NCI-H2171 treated with DMSO at 0.1 percent for 48 hours (cell line): Measurements from ENCODE around the gene KIAA0040.

Source experiments
- DNase-seq: peaks from one replicate; lab custom pipeline; 2025; lab: John Stamatoyannopoulos, UW

Gene KIAA0040

DNA sequence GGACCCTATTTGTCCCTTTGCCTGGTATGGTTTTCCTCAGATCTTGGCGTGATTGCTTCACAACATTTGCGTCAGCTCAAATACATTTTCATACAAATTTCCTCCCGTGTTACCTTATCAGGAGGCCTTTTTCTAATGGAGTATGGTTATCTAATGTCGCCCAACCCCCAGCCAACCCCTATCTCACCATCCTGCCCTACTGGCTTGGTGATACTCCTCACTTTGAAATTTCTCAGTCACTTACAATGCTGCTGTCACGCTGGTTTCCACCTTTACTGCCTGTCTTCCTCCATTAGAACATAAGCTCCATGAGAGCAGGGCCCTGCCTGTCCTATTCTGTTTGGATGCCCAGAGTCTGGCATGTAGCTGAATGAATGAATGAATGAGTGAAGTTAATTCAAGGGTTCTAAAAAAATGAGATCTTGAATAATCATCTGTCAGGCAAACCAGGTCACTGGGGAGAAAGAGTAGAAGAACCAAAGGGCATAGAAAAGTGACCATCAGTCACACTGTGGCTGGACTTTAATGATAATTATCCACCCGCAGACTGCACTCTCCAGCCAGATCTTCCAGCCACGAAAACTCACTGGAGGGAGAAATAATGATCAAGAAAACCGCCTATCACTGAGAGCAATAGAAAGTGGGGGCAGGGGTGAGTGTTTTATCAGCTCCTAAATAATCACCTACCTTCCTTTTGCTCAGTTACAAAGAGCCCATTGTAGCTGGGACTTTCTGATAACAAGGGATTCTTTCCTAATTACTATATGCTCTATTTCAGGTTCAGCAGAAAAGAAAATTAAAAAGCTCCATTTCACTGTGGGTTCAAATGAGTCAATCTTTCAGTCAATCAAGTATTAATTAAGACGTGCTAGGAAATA lies 21.3 kb downstream of the KIAA0040 start:
- no peak for DNase-seq

DNA sequence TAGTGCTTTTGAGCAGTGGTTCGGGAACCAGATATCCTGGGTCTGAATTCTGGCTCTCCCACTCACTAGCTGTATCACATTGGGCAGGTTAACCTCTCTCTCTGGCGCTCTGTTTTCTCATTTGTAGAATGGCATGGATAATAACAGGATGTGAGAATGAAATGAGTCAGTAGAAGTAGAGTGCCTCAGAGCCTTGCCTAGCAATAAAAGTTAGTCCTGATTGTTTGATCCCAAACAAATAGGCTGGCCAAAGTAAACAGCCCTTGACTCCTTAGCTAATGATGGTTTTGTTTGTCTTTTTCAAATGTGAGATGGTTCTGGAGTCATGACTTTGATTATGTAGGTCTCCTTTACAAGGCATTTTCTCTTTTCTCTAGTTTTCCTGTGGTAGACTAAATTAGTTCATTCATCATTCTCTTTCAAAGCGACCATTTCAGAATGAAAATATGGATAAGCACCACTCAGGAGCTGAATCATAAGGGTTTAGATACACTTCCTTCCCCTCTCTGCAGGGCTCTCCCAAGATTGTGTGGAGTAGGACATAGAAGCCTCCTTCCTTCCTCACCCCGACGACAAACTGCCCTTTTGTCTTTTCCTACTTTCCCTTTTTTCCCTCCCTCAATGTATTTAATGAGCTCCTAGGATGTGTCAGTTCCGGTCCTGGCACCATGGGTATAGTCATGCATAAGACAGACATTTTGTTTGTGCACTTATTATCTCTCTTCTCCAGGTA lies 23.1 kb downstream of the KIAA0040 start:
- DNase-seq, result no peak

DNA sequence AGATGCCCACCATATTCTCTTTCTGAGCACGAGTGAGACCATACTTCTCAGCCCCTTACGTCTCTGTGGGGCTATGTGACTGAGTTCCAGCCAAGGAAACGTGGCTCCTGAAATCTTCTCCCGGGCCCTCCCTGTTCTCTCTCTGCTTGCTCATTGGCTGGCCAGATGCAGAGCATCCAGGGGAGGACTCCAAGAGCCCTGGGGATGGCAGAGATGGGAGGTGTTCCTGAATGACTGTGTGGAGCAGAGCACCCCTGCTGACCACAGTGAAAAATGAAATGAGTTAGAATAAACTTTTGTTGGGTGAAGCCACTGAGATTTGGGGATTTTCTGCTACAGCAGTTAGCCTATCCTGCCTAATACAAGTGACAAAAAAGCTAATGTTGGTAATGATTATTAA lies 23.8 kb downstream of the KIAA0040 start:
- DNase-seq, result no peak

DNA sequence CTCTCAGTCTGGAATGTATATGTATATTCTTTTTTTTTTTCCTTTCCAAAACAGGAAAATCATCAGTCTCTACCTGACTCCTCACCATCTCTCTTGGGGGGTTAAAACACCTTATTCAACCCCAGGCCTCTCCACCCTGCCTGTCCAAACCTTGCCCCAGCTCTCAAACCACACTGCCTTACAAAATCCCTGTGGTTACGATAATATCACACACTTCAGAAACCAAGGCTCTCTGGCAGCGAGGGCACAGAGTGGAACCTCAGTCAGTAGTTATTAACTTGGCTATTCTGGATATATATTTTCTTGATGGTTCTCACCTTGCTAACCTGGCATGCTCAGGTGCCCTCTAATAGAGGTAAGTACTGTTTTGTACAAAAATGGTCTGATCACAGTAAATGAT lies 24.7 kb downstream of the KIAA0040 start:
- no peak for DNase-seq

DNA sequence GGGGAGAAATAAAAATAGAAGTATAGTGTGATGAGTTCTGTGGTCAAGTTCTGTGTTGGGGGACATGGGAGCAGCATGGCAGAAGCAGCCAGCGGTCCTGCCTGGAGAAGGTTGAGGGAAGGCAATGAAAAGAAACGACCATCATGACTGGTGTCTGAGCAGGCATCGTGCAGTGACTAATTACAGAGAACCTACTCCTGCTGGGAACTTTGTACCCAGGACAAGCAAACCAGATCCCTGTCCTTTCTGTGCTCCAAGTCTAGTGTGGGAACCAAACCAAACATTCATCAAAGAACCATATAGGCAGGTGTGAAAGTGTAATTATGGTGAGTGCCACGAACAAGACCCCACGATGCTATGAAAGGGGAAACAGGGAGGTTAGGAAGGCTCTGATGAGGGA lies 25.8 kb downstream of the KIAA0040 start:
- DNase-seq, result no peak

DNA sequence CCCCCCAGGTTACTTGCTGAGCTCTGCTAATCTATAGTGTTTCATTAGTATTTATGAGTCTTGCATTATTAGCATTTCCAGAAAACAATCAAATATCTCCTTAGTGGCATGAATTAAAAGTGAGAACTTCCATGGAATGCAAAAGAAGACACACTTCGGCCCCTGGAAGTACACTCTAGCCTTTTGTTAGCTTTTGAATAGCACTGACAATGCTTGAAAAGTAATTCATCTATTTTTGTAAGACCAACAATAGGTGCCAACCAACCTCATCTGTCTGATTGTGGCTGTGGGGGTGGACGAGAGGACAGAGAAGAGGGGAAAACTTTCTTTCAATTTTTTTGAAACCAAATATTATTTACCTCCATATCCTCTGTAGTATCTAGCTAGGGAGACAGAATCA lies 27.8 kb downstream of the KIAA0040 start:
- DNase-seq, result no peak

DNA sequence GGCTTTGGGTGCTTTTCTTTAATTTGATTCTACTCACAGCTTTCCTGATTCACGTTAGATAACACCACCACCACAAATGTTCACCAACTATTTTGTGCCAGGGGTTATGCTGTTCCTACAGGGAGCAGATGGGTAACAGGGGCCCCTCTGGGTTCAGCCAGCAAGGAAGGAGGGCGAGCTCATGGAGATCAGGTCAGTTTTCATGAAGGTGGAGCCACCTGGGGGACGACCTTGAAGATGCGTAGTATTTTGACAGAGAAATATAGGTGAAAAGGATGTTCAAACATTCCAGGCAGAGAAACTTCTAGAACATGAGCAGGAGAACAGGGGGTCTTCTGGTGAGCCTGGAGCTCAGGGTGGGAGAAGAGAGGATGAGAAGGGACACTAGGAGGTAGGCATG lies 28.9 kb downstream of the KIAA0040 start:
- DNase-seq, result no peak

DNA sequence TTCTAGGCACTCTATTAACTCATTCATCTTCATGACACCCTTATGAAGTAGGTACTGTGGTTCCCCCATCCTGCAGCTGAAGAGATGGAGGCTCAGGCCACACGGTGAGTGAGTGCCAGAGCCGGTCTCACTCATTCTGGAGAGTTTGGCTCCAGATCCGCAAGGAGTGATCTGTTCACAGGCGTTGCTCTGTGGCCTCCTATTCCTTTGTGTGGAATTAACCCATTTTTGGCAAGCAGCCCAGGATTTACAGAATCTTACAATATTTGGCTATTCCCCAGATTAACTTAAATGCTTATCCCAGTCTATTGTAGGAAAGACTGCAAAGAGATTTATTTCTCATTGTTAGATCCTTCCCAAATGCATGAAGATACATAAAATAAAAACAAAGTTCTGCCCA lies 29.6 kb downstream of the KIAA0040 start:
- no peak for DNase-seq

DNA sequence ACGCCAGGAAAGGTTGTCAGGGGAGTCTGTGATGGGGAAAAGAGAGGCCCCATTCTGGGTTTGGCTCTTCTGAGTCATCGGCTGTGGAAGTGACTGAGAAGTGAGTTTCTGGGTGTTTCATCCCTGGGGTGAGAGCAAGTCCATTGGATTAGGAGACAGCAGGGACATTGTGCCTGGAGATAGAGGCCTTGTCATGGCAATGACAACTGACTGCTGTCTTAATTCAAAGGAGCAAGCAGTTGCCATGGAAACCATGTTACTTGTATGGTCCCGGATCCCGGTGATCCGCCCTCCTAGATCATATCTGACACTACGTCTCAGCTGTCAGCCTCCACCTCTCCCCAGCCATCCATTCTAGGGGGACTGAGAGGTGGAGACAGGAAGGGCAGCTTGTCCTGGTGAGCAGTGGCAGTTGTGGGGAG lies 34.4 kb downstream of the KIAA0040 start:
- no peak for DNase-seq

DNA sequence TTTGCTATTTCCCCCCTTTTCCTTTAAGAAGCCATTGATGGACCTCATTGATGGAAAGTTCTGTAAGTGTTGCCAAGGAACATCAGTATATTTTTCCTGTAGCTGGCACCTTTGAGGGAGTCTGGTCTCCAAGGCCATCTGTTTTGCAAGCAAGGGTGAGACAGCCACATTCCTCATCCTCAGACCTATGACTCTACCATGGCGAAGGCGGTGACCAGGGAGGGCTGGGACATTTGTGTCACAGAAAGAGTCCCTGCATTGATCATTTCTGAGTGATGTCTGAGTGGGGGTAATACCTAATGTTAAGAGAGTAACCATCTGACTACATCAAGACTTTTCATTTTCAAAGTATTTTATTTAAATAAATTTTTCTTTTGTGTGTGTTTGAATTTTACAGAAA lies 35.4 kb downstream of the KIAA0040 start:
- DNase-seq, result no peak

DNA sequence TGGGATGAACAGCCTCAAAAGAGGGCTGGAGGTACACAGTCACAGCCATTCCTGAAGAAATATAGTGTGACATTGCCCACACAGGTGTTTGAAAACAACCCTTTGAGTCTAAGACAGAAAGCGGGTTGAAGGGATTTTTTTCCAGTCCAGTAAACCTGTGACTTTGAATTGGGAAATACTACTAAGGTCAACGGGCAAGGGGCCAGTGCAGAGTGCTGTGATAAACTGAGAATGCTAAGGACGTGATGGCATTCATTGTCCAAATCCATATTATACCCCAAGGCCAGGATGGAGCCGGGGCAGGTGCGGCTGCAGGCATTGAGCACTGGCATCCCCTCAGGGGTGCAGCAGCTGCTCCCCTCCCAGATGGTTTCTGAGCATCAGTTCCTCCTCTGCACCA lies 36.6 kb downstream of the KIAA0040 start:
- DNase-seq, result no peak

DNA sequence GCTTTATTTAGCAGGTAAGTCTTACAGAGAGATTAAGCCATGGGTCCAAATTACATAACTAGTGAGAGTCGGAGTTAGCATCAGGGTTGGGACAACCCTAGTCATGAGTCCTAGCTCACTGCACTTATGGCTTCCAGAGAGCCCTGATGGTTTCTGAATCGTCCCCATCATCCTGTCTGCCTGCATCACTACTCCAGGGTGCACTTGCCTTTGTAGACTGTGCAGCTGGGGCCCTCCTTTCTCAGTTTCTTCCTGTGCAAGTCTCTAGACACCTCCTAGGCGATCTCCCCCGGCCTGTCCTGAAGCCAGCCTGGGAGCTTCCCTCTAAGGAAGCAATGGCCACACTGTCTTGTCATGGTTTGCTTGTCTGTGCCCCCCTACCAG lies 37.1 kb downstream of the KIAA0040 start:
- no peak for DNase-seq

DNA sequence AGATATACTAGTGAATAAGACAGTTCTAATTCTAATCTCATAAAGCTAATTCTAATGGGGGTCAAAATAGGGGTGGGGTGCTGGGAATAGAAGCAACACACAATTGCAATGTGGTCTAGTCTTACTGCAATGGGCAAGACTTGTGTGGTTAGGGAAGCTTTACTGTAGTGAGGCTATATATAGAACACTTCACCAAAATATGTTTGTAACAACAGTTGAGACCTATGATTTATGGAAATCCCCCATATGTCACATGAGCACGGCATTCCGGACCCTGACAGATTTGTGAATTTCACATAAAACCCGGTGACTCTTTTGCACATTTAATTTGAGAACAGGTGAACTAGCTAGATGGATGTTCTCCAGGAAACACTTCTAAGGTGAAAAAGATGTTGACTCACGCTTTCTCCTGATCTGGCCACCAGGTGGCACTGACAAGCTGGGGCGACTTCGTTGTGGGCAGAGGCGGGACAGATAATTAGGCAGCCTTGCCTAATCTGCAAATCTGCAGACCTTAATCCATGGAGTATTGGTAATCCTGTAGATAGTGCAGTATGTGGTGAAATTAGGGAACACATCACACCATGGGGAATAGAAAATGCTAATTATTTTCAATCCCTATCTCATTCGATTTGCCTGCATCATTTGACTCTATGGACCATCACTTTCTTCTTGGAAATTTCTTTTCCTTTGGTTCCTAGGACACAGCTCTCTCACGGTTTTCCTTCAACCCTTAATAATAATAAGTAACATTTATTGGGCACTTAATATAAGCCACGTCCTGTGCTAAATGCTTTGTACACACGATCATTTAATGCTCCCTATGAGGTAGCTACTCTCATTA lies 37.7 kb downstream of the KIAA0040 start:
- peak; percentile 64 for DNase-seq

DNA sequence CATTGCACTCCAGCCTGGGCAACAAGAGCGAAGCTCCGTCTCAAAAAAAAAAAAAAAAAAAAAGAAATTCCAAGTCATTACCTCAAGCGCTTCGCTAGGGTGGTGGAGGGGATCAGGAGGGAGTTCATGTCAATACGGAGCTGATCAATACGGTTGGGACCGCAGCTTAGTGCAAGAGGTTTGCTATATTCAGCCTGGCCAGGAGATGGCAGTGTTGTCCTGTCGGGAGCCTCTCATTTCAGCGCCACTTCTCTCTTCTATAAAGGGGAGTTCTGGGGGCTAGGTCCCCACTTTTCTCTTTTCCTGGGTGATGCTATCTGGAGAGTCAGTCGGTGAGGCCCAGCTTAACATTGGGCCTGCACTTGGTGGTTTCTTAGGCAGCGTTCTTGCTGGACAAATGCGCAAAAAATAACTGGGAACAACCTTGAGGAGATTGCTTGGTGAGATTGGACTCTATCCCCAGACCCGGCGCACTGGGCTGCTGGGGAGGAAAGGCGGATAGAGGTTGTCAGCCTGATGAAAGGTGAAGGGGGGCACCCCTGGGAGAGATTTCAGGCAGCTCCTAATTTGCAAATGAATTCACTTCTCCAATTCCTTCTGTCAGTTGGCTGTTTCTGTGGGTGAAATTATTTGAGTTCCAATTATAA lies 40.4 kb downstream of the KIAA0040 start:
- DNase-seq, result peak; percentile 59

DNA sequence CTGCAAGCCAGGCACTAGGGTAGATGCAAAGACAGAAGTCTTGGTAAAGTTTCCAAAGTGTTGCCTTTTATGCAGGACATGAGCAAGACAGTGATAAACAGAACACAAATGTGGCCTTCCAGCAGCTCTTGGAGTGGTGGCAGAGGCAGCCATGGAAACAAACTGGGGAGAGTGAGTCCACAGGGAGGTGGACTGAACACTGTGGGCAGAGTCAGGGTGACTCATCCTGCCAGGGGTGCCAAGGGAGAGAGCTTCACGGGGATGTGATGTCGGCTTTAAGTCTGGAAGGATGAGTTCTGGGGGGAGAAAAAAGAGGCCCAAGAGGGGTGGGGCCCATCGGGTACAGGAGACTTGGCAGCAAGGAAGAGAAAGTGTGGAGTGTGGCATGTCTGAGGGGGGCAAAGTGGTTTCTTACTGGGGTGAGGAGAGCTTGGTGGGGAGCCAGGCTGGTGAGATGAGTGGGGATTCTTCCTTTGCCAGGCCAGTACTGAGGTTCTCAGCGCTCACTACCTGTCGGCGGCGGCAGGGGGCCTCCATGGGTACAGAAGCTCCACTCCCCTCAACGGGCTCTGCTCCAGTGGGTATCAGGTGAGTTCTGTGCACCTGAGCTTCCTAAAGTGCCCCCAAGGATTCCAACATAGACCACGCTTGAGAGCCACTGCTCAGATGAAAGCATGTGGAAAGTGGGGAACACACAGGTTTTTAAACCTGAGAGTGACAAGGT lies 41.8 kb downstream of the KIAA0040 start:
- DNase-seq, result no peak

DNA sequence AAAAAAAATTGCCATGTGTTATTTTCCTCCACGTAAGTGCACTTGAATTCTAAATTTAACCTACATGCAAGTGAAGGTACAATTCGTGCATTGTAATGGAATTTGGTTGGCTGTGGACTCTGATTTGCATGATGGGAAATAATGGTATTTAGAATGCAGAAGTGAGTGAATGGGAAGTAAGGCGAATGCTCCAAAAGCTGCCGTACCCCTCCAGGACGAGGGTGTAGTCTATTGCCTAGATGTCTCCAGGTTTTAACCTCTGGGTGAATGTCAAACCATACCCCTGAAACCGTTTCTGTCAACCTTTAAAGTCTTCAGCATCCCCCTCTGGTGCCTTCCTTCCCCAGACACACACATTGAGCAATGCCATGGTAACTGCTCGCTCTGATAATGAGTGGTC lies 44.5 kb downstream of the KIAA0040 start:
- no peak for DNase-seq

DNA sequence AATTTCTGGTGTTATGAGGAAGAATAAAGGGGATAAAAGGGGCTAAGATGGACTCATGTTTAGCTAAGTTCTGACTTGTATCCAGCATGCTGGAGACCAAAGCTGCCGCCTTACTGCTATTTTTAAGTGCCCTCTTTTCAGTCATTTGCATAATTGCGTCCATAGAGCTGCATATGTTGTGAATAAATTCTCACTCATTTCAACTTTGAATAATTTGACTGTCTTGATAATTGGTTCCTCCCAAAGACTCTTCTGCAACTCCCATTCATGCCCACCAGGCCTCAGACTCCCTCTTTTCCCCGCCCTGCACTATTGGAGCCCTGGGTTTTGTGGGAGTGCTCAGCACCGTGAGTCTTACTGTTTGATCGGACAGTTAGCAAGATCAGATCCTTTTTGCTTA lies 45.0 kb downstream of the KIAA0040 start:
- no peak for DNase-seq

DNA sequence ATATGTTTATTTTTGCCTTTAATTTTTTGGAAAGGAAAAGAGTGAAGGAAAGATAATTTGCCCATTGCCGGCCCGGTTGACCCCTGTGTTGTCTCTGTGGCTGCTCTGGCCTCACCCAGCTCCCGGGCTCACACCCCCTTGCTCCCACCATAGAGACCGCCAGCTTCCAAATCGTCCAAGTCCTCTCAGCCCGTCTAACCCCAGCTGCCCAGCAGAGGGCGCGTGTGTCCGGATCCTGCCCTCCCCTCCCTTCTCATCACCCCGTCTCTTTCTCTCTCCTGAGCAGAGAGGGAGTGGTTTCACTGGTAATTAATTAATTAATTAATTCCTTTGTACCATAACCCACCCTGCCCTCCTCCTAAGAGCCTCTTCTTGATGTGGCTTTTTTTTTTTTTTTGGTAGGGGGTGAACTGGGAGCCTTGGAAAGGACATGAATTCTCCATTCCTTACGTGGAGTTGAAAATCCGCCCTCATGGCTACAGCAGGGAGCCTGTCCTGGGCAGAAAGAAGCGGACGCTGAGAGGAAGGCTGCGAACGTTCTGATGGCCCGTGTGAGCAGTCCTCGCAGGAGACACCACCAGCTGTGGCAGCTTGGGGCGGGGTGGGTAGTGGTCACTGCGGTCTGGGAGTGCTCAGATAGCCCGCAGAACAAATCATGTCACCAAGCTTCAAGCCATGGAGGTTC lies 45.9 kb downstream of the KIAA0040 start:
- peak; percentile 69 for DNase-seq

DNA sequence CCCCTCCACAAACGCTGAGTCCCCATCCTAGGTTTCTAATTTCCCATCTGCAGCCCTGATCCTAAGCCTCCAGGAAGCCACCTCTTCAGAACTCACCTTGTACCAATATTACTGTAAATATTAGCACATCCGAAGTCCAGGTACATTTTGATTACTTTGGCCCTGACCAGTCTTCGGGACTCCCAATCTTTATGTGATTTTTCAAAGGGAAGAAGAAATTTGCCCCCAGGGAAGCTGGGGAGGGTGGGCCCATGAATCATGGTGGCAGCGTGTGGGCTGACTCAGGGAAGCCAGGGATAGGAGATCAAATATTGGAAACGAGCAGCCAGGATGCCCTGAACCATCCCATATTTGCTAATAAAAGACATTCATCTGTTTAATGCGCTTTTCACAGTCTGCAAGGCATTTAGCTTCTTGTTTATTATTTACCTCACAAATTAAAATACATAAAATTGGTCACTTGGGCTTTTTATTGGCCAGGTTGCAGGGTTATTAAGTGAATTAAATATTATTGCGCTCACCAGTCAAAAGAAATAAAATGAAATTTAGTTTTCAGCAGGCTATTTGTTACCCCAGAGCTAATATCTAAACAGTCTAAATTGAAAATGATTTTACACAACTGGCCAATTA lies 46.6 kb downstream of the KIAA0040 start:
- no peak for DNase-seq

DNA sequence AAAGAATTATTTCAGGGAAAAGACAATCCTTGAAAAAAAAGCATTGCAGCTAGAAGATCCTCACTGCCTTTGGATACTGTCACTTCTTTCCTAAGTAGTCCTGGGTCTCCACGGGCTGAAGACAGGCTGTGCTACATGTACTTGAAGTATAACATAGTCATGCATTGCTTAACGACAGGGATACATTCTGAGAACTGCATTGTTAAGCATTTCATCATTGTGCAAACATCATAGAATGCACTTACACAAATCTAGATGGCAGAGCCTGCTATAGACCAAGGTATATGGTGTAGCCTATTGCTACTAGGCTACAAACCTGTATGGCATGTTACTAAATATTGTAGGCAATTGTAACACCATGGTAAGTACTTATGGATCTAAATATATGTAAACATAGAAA lies 54.0 kb downstream of the KIAA0040 start:
- no peak for DNase-seq
